ENCODE results near the gene PTPRD. TPM values are rescaled to one million over a fixed set of nuclear protein-coding genes. Genes with fewer than 3 reads are reported as not detected.

PTPRD gene
- total RNA-seq, 1 donor from 2014 or later = 109 TPM

- H3K4me1 Mint-ChIP-seq = no peaks in the 10 kb centered on the region
- no peak for DNase-seq (ENCODE audit: low spot score in 2 of 2, unreplicated experiment in 2 of 2)
- H3K27me3 Mint-ChIP-seq (ENCODE audit: low read depth) = no peaks in the 10 kb centered on the region
- H3K36me3 Mint-ChIP-seq = no peaks in the 10 kb centered on the region
- H3K4me3 Mint-ChIP-seq = no peak overlapping the region
- H3K9me3 Mint-ChIP-seq = no peaks in the 10 kb centered on the region
- TF ChIP-seq, protein P1, sequence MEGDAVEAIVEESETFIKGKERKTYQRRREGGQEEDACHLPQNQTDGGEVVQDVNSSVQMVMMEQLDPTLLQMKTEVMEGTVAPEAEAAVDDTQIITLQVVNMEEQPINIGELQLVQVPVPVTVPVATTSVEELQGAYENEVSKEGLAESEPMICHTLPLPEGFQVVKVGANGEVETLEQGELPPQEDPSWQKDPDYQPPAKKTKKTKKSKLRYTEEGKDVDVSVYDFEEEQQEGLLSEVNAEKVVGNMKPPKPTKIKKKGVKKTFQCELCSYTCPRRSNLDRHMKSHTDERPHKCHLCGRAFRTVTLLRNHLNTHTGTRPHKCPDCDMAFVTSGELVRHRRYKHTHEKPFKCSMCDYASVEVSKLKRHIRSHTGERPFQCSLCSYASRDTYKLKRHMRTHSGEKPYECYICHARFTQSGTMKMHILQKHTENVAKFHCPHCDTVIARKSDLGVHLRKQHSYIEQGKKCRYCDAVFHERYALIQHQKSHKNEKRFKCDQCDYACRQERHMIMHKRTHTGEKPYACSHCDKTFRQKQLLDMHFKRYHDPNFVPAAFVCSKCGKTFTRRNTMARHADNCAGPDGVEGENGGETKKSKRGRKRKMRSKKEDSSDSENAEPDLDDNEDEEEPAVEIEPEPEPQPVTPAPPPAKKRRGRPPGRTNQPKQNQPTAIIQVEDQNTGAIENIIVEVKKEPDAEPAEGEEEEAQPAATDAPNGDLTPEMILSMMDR (IDR thresholded peaks at IDR 0.05; ENCODE audit: unreplicated experiment) = no peak
- H3K27ac Mint-ChIP-seq = no peak overlapping the region
Measured at GRCh38 chr9:8917956-8918739, 1694.7 kb downstream of the PTPRD start.

GRCh38 chr9:8916771-8917170, 1696.0 kb downstream of the PTPRD start:
- TF ChIP-seq, protein P1 (IDR thresholded peaks at IDR 0.05; ENCODE audit: unreplicated experiment) = no peak
- Mint-ChIP-seq H3K36me3 (no peaks in the 10 kb centered on the region), H3K4me3 (no peak overlapping the region), H3K27me3 (ENCODE audit: low read depth) (no peaks in the 10 kb centered on the region), H3K4me1 (no peaks in the 10 kb centered on the region), H3K9me3 (no peaks in the 10 kb centered on the region), H3K27ac (no peak overlapping the region)
- no peak for DNase-seq (ENCODE audit: low spot score in 2 of 2, unreplicated experiment in 2 of 2)

- Mint-ChIP-seq H3K4me3 (no peak overlapping the region), H3K36me3 (peaks cover 5% of the 10 kb centered on the region), H3K4me1 (no peaks in the 10 kb centered on the region), H3K9me3 (peaks cover 23% of the 10 kb centered on the region), H3K27me3 (ENCODE audit: low read depth) (no peaks in the 10 kb centered on the region), H3K27ac (no peak overlapping the region)
- no peak for DNase-seq (ENCODE audit: low spot score in 2 of 2, unreplicated experiment in 2 of 2)
- TF ChIP-seq, protein P1 (IDR thresholded peaks at IDR 0.05; ENCODE audit: unreplicated experiment) = no peak
Measured at GRCh38 chr9:8907868-8908267, 1704.9 kb downstream of the PTPRD start.

DNA sequence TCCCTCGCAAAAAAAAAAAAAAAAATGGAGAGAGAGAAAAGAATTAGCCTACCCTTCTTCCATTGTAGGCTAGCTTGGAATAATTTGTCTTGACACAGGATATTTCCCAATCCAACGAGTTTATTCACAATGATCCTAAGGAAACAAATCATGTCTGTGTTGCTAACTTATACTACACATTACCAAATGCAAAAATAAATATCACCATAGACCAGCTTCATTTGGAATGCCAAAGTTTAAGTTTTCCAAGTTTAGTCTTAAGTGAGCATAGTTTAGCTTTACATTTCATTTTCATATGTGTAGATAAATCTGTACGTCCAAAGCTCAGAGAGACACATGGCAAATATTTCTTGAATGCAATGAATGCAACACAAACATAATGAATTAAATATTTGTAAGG, 1707.1 kb downstream of the PTPRD start:
- Mint-ChIP-seq H3K4me1 (no peaks in the 10 kb centered on the region), H3K27ac (no peak overlapping the region), H3K4me3 (no peak overlapping the region), H3K9me3 (peaks cover 23% of the 10 kb centered on the region), H3K36me3 (peaks cover 5% of the 10 kb centered on the region), H3K27me3 (ENCODE audit: low read depth) (no peaks in the 10 kb centered on the region)
- DNase-seq (ENCODE audit: low spot score in 2 of 2, unreplicated experiment in 2 of 2) = no peak
- TF ChIP-seq, protein P1 (IDR thresholded peaks at IDR 0.05; ENCODE audit: unreplicated experiment) = no peak

GRCh38 chr9:8904771-8905515, 1707.9 kb downstream of the PTPRD start:
- DNase-seq (ENCODE audit: low spot score in 2 of 2, unreplicated experiment in 2 of 2) = no peak
- Mint-ChIP-seq H3K27ac (no peak overlapping the region), H3K27me3 (ENCODE audit: low read depth) (no peaks in the 10 kb centered on the region), H3K36me3 (peaks cover 5% of the 10 kb centered on the region), H3K9me3 (peaks cover 23% of the 10 kb centered on the region), H3K4me3 (no peak overlapping the region), H3K4me1 (no peaks in the 10 kb centered on the region)
- TF ChIP-seq, protein P1 (IDR thresholded peaks at IDR 0.05; ENCODE audit: unreplicated experiment) = no peak

Data from mesothelial cell of epicardium (in vitro differentiated cells).